Breast epithelium (tissue), 4 donors: ENCODE measurements around the gene B3GAT2. TPM values are rescaled to one million over a fixed set of nuclear protein-coding genes. Genes with fewer than 3 reads are reported as not detected.

ENCODE experiments used
- DNase-seq, 2 donors: peaks; one replicate each; pipeline ENCODE4 v3.0.0-alpha.2; 2019; ENCODE audit warnings: low spot score in 2 of 2
- H3K27ac ChIP-seq, 2 donors: fragments of 200-600 bp; sonication (generic) in 1 of 2; one replicate each; pipeline ENCODE4 v1.5.1; 2016 to 2019; ENCODE audit warnings: mild to moderate bottlenecking in 1 of 2
- H3K27me3 ChIP-seq, 2 donors: fragments of 200-600 bp; sonication (generic) in 1 of 2; one replicate each; pipeline versions ENCODE4 v1.5.1 to v1.6.0; 2017 to 2019; ENCODE audit warnings: control low read depth in 1 of 2, mild to moderate bottlenecking in 1 of 2
- H3K36me3 ChIP-seq: fragments of 200-600 bp; one replicate; pipeline ENCODE4 v1.5.1; 2019
- H3K4me1 ChIP-seq, 2 donors: fragments of 200-600 bp; sonication (generic); one replicate each; pipeline ENCODE4 v1.5.1; 2016 to 2019; ENCODE audit warnings: control low read depth in 1 of 2
- H3K4me3 ChIP-seq, 3 donors: fragments of 200-600 bp; sonication (generic); 1 replicate in 2 of 3; 2 replicates in 1 of 3; pipeline ENCODE4 v1.5.1; 2016 to 2019; ENCODE audit warnings: mild to moderate bottlenecking in 3 of 3, moderate library complexity in 2 of 3
- H3K9me3 ChIP-seq, 2 donors: fragments of 200-600 bp; sonication (generic) in 1 of 2; one replicate each; pipeline ENCODE4 v1.5.1; 2016 to 2019; ENCODE audit warnings: control low read depth in 1 of 2
- CTCF ChIP-seq, 3 donors: fragments of 450-650 bp; IDR thresholded peaks; one replicate each; pipeline ENCODE4 v1.5.1; 2016 to 2017; ENCODE audit warnings: antibody characterized with exemption in 3 of 3, mild to moderate bottlenecking in 3 of 3, moderate library complexity in 3 of 3
- POLR2A ChIP-seq: fragments of 450-650 bp; IDR thresholded peaks from one replicate; pipeline ENCODE4 v1.6.1; 2016; ENCODE audit warnings: antibody characterized with exemption, mild to moderate bottlenecking, moderate library complexity
- POLR2AphosphoS5 ChIP-seq, 3 donors: sonication (generic); formaldehyde crosslinking; IDR thresholded peaks; one replicate each; pipeline ENCODE4 v1.6.1; 2017; ENCODE audit warnings: antibody characterized with exemption in 3 of 3
- intact Hi-C: fragments of 100-400 bp; cut with DNase I; formaldehyde crosslinking; loops from one replicate; pipeline ENCODE4 v1.15.1; 2023; ENCODE audit warnings: low total_unique reads
- total RNA-seq, 3 donors: library from RNA; depleted of rRNA; stranded (reverse); fragments of >200 nt; gene quantifications; one replicate each; pipeline ENCODE4 v1.1.0, GENCODE V29; 2016

Gene B3GAT2
- total RNA-seq, 3 donors from 2014 or later = under 0.01 to 0.29 TPM; not detected in 1

- H3K4me1 ChIP-seq = no peaks in the 10 kb centered on the region
- peaks cover 7 to 12% of the 10 kb centered on the region in 2 donors for H3K9me3 ChIP-seq
- intact Hi-C loops = no loop called here
- no peak for TF ChIP-seq POLR2AphosphoS5 (IDR thresholded peaks at IDR 0.05)
- TF ChIP-seq POLR2A = no peak
- TF ChIP-seq CTCF (IDR thresholded peaks at IDR 0.05) = no peak
- no peak overlapping the region for H3K27ac ChIP-seq
- H3K36me3 ChIP-seq = no peaks in the 10 kb centered on the region
- no peak for DNase-seq
- no peak overlapping the region for H3K4me3 ChIP-seq
- no peaks in the 10 kb centered on the region for H3K27me3 ChIP-seq
Measured at GRCh38 chr6:70872469-70872868, 84.4 kb downstream of the B3GAT2 start.

- no peak for TF ChIP-seq CTCF (IDR thresholded peaks at IDR 0.05)
- TF ChIP-seq POLR2A = no peak
- intact Hi-C loops = no loop called here
- DNase-seq = no peak
Measured at GRCh38 chr6:70864401-70864800, 92.5 kb downstream of the B3GAT2 start.

DNA sequence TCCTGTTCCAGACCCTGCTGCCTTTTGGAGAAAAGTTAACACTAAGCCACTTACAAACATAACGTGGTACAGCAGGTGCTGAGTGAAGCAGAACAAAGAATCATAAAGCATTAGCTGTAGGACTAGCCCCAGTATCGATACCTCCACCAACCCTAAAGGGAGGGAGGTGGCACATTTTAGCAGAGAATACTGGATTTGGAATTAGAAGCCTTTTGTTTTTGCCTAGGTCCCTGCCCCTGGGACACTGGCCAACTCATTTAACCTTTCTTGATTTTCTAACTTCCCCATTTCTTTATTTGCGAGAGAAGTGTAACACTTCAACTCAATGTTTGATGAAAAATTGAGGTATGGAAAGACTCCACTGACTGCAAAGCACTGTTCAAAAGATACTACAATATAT, 93.5 kb downstream of the B3GAT2 start:
- Histone ChIP-seq H3K4me3 (no peak overlapping the region), H3K27me3 (no peaks in the 10 kb centered on the region), H3K9me3 (no peaks in the 10 kb centered on the region), H3K4me1 (no peaks in the 10 kb centered on the region), H3K27ac (no peak overlapping the region), H3K36me3 (no peaks in the 10 kb centered on the region)
- intact Hi-C loops = no loop called here
- TF ChIP-seq POLR2AphosphoS5 (IDR thresholded peaks at IDR 0.05) (no peak), POLR2A (no peak), CTCF (IDR thresholded peaks at IDR 0.05) (no peak)
- DNase-seq = no peak

More at GRCh38 chr6:70864401-70864800, 92.5 kb downstream of the B3GAT2 start:
- Histone ChIP-seq H3K4me1 (no peaks in the 10 kb centered on the region), H3K36me3 (no peaks in the 10 kb centered on the region), H3K4me3 (no peak overlapping the region), H3K9me3 (no peaks in the 10 kb centered on the region), H3K27me3 (no peaks in the 10 kb centered on the region), H3K27ac (no peak overlapping the region)

DNA sequence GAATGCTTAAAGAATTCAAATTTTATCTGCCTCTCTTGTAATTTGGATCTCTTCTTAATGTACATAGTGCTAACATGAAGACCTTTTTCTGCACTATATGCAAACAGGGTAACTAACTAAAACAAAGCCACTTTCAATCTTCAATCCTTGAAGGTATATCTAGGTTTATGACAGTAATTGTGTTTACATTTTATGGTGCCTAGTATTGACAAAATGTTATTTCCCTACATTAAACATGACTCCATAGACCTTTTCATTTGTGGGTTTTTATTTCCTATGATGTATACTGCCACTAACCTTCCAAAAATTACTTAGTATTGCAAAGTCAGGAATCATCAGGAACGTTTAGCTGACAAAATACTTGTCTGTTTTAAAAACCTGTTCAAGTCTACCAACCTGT, 95.9 kb downstream of the B3GAT2 start:
- Histone ChIP-seq H3K4me3 (no peak overlapping the region), H3K27me3 (no peaks in the 10 kb centered on the region), H3K9me3 (no peaks in the 10 kb centered on the region), H3K36me3 (no peaks in the 10 kb centered on the region), H3K27ac (no peak overlapping the region), H3K4me1 (no peaks in the 10 kb centered on the region)
- TF ChIP-seq POLR2A = no peak
- no peak for TF ChIP-seq POLR2AphosphoS5 (IDR thresholded peaks at IDR 0.05)
- no peak for TF ChIP-seq CTCF (IDR thresholded peaks at IDR 0.05)
- intact Hi-C loops = no loop called here
- no peak for DNase-seq

- no peaks in the 10 kb centered on the region for H3K27me3 ChIP-seq
- H3K4me3 ChIP-seq = no peak overlapping the region
- intact Hi-C loops = no loop called here
Measured at GRCh38 chr6:70860045-70860444, 96.8 kb downstream of the B3GAT2 start.

More at GRCh38 chr6:70860045-70860444, 96.8 kb downstream of the B3GAT2 start:
- TF ChIP-seq CTCF (IDR thresholded peaks at IDR 0.05) = no peak
- no peak for TF ChIP-seq POLR2A
- TF ChIP-seq POLR2AphosphoS5 (IDR thresholded peaks at IDR 0.05) = no peak
- Histone ChIP-seq H3K36me3 (no peaks in the 10 kb centered on the region), H3K27ac (no peak overlapping the region), H3K9me3 (no peaks in the 10 kb centered on the region), H3K4me1 (no peaks in the 10 kb centered on the region)
- DNase-seq = no peak
